GM21447 (cell line): ENCODE measurements around the gene GPRIN3.
"Not testable (repeated sequence)": the region's sequence is repeated elsewhere in the genome, so short reads cannot be mapped to it uniquely, and the experiment has no call there.

ENCODE experiments used
- ATAC-seq: cut with Tn5 transposase; IDR thresholded peaks from one replicate; pipeline ENCODE4 v1.9.1; 2021; ENCODE audit not compliant: unreplicated experiment

Gene GPRIN3

DNA sequence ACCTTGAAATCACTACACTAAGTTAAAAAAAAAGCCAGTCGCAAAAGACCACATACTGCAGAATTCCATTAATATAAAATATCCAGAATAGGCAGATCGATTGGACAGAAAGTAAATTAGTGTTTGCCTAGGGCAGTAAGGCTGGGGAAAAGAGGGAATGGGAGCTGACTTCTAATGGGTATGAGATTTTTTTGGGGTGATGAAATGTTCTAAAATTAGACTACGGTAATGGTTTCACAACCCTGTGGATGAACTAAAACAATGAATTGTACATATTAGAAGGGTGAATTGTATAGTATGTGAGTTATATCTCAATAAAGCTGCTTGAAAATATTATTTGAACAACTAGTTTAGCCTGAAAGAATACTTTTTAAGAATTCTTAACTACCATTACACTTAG, 6.7 kb upstream of the GPRIN3 start:
- ATAC-seq: no peak

DNA sequence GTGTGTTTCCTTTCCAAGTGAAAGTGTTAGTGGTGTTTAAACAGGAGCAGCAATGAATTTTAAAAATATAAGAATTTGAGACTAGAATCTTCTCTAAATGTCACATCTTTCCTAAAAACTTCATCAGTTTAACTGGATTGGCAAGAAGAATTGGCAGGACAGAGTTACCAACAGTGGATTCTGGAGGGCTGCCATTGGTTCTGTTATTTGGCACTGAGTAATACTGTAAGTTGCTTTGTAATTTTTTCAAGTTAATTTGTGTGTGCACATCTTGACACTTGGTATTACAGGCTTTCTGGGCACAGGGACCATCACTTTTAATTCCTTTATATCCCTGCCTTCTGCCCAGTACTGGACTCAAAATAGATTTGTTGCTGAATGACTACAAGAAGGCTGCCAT, 4.5 kb upstream of the GPRIN3 start:
- ATAC-seq: no peak

DNA sequence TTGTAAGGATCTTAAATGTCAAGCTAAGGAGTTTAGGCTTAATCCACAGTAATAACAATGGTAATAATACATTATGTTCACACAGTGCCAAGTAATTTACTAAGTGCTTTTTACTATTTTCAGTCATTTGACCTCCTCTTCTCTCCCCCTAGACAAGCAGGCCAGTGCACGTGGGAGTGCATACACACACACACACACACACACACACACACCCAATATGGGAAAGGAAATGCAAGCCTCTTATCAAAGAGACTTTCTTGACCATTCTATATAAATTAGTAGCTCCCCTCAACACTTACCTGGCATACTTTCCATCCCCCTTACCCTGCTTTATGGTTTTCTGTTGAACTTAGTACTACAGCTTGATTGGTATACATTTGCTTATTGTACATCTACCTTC, 3.8 kb upstream of the GPRIN3 start:
- ATAC-seq: no peak

DNA sequence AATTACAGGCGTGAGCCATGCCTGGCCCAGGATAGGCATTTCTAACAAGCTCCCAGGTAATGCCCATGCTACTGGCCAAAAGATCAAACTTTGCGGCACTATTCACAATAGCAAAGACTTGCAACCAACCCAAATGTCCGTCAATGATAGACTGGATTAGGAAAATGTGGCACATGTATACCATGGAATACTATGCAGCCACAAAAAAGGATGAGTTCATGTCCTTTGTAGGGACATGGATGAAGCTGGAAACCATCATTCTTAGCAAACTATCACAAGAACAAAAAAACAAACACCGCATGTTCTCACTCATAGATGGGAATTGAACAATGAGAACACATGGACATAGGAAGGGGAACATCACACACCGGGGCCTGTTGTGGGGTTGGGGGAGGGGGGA, 1.6 kb upstream of the GPRIN3 start:
- not testable (repeated sequence) for ATAC-seq

DNA sequence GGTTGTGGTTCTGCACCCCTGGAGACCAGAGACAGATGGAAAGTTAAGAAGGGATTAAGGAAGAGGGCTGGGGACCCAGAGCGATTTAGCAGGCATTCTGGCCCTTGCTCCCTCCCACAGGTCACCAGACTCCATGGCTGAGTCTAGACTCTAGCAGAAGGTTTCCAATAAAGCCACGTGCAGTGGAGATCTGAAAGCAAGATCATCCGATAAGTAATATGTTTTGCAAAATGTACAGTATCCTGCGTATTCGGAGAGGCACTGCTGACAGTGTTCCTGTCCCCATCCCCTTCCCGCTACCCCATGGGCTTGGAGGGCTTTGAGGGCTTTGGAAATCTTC, 531 bp upstream of the GPRIN3 start:
- ATAC-seq: no peak

DNA sequence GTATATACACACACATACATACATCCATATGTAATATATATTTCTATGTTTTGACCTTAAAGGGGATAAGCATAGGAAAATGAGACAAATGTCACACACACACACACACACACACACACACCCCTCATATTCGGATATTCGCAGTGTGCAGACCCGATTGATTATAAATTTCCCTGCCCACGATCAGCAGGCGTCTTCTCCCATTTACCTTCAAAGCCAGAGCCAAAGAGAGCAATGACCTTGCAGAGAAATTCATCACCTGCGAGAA, 488 bp downstream of the GPRIN3 start:
- no peak for ATAC-seq

DNA sequence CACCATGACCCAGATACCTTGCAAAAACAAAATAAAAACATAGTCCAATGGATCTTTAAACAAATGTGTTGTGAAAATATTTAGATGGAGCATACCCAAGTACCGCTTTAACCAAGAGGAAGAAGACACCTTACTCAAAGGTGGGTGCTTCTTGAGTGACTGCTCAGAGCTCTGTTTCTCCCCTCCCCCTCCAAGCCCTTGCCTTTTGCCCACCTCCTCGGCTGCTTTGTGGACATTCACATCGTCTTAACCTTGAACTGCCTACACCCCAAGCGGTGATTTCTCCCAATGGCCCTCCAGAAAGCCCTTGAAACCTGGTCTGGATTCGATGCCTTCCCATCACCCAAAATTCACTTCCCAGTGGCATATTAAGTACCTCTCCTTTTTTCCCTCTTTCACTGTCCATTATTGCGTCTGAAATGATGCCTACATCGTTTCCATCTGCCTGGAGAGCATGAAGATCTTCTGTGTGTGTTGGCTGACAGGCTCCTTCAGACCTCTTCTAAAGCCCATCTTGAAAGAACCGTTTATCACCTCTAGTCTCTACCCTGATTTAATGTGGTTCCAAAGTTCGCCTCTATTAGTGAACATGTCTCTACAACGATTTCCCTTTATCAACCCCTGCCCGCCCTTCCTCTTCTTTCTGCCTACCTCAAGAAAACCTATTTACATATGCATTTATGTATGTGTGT, 968 bp downstream of the GPRIN3 start:
- ATAC-seq: no peak

DNA sequence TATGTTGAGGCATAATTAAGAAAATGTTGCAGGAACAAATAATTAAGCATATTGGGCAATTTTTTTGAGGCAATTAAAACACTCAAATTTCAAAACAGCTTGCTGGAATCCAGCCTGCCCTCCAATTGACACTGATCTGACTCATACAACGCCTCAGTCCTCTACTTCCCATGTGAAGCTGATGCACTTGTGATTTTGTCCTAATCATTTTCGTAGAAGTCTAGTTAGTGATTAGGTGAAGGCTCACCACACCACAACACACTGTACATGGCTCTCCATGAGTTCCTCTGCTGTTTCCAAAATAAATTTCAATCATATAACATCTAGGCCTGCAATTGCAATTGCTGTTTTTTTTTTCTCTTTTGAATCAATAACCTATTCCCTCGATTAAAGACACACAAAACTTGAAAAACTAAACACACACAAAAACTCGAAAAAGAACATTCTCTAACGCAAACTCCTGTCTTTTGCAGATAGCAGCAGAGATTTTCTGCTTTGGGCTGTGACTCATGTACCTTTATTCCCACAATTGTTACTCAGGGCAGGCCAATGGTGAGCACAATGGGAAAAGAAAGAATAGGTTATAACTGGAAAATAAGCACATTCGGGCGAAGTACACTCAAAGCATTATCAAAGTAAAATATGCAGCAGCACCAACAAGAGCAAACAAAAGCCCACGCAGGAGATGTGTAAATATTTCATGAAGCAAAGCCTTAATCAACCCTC, 1.7 kb downstream of the GPRIN3 start:
- ATAC-seq: no peak

DNA sequence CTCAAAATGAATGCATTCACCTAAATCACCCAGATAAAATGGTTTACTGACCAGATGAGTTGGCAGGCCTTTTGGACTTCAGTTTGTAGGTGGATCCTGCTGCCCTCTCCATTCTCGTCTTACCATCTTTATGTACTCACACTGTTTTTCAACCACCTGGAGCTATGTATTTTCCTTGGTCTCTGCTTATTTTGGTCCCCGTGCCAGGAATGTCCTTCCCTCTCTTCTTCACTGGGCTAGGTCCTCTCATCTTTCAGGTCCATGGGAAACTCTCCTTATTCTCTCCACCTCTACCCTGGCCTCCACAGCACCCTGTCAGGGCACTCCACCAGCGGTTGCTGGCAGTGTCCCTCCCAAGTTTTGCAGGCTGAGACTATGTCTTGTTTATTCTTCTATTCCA, 2.6 kb downstream of the GPRIN3 start:
- no peak for ATAC-seq

DNA sequence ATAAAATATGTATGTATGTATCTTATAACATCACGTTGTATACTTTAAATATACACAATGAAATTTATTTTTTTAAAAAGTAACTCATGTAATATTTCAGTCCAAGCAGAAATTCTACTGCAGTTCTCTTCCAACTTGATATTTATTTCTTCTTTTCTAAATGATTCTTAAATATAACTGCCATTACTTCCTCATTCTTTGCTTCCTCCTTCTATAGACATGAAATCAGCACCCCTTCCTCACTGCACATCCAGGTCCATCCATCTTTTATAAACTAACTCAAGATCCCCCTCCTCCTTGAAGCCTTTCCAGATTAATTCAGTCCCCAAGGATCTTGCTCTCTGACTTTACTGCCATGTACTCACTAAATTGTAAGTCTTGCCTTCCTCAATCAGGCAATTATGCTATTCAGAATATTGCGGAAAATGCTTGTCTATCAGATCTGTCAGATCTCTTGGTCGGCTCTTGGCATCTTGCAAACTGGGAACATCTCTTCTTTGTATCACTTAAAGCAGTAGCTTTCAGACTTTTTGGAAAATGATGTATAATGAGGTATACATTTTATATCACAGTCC, 3.7 kb downstream of the GPRIN3 start:
- ATAC-seq: no peak

DNA sequence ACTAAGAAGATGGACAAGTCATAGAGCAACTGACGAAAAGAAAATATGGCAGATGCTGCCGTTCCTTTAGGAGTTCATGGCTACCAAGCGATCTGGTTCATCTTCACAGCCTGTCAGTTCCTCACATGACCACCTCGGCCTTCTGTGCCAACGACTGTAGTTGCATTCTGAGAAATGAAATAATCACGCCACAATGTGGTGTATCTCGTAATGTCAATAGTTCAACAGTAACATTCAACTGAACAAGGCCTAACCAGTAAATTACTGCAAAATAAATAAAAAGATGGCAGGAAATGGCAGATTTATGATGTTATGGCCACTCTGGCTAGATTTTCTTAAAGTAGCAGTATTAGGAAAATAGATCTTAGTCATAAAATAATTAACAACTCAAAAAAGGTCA, 4.4 kb downstream of the GPRIN3 start:
- ATAC-seq: no peak

DNA sequence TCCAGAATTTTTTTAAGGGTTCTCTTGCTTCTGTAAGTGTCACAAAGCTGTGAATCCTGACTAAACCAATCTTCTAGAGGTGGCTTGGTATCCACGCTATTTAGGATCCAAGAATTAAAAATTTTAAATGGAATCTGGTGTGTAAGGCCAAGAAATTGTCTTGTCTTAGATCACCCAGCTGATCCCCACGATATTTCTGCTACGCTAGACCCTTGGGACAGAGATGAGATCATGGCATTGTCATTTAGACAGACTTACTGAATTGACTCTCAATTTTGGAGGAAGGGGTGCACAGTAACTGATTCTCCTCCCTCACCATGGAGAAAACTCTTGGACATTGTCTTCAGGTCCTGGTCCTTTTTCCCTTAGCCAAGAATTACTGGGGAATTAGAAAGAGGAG, 5.7 kb downstream of the GPRIN3 start:
- ATAC-seq: no peak

DNA sequence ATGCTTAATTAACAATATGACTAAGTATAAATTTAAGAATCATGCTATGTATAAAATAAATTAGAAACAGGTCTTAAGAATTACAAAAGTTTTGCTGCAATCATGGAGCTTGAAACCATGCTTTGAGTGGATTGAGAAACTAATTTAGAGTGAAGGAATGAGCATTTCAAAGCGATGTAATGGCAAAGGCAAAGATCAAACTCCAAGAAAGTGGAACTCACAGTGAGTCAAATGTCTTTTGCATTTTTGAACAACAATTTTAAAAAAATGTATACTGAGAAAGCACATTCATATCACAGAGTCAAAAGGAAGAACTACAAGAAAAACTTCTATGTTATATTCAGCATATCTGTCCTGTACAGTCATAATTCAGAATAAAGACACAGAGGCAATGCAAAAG, 6.6 kb downstream of the GPRIN3 start:
- ATAC-seq: no peak

DNA sequence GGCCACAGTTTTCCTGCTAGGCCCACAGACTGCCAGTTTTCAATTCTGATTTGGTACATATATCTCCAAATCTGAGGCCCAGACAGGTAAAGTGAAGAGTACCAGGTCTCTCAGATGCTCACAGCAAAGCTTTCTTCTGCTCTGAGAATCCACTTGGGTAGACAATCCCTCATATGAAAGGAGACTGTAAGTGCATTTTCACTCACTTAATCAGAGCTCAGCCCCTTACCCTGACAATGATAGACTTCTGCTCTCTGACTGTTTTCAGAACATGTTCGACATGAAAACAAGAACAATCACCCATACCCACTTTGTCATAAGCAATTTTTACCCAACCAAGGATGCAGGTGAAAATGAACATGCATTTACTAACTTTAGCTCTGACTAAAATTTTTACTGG, 7.1 kb downstream of the GPRIN3 start:
- no peak for ATAC-seq

DNA sequence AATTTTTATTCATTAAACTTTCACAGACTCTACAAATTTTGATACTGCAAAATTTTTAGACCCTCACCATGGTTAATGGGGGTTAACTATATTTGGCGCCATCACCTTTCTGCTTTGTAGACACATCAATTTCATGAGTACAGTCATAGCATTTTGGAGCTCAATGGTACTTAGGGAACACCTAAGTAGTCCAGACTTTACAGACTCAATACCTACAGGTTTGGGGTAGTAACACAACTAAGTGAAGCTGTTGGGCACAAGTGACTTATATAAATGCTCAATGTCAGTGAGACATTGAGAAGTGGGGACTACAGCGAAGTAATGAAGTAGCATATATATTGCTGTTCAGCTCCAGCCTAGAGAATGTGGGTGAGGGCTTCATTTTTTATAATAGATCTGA, 7.5 kb downstream of the GPRIN3 start:
- ATAC-seq: no peak

DNA sequence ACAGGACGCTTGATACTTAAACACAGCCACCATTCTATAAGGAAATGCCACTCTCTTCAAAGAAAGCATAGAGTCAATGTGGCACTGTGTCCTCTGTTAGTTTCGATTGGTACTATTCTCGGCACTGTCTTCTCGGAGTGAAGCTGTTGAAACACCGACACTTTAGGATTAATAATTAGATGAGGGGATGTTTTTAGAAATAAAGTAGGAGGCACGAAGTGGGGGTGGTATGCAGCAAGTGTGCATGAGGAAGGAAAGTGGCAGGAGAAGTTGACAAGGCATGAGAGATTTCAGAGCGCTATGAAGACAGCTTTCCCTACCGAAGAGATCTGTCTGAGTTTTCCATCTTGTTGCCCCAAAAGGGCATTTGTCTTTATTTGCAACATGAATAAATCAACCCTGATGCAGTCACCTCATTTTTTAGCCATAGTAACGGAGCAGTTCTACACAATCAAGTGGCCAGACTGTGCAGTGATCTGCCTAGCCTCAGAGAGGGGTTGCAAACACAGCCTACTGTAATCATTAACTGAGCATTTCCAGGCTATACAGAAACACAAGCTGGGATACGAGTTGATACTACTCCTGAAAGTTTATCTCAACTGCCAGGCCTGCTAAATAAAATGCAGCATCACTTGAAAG, 8.3 kb downstream of the GPRIN3 start:
- peak; percentile 31 for ATAC-seq

DNA sequence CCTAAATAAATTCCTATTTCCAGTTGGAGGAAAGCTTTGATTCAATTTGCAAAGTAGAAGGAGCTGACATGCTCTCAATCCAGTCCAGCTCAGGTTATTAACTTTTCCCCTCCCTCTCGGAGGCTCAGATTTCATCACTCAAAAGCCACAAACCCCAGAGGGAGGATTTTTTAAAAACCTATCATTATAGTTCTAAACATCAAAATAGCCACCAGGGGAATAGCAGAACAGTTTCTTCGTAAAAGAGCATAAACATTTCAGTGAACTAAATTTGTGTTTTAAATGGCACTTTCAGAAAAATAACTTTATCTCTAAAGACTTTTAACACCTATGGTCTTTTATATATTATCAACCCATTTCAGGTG, 8.8 kb downstream of the GPRIN3 start:
- ATAC-seq: no peak

DNA sequence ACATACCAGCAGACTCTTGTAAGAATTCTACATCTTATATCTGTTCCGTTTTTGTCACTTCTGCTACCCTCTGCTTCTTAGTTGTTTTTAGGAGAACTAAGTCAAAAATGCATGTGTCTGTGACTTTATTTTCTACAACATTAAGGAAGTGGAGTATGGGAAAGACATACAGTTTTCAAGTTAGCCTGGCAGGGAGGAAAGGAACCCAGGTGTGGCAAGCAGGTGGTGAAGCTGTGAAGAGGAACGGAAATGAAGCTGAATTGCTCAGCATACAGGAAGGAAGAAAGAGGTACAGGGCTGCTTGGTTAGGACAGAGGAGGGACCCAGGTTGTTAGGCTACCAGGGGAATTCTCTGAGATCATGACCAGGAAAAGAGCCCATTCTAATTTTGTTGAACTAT, 9.4 kb downstream of the GPRIN3 start:
- peak; percentile 51 for ATAC-seq

DNA sequence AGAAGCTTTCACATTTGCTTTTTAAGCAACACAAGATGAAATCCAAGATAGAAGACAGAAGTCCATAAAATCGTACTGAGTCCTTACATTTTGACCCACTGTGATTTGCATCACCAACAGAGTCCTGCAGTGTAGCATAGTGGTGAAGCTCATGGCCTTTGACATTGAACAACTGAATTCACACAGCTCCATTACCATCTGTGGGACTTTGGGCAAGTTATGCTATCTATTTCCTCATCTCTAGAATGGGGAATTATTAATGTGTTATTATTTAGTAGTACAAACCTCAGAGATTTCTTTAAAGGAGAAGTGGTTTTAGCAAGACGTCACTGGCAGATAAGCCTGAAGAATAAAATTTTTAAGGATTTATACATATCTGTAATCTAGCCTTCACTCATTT, 10.7 kb downstream of the GPRIN3 start:
- ATAC-seq: no peak

DNA sequence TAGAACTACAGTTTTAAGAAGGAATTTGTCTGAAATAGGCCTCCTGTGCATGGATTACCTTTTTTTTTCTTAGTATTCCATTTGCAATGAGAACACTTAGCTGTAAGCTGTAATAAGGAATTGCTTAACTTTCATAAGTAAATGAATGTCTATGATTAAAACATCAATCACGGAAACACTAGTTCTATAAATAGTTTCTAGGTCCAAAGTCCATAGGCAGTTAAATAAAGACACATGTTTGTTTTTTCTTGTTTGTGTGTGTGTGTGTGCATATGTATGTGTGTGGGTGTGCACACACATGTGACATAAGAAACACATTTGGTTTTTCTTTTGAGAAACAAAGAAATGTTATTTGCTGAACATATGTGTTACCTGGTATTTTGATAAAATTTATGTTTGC, 11.2 kb downstream of the GPRIN3 start:
- ATAC-seq: no peak

DNA sequence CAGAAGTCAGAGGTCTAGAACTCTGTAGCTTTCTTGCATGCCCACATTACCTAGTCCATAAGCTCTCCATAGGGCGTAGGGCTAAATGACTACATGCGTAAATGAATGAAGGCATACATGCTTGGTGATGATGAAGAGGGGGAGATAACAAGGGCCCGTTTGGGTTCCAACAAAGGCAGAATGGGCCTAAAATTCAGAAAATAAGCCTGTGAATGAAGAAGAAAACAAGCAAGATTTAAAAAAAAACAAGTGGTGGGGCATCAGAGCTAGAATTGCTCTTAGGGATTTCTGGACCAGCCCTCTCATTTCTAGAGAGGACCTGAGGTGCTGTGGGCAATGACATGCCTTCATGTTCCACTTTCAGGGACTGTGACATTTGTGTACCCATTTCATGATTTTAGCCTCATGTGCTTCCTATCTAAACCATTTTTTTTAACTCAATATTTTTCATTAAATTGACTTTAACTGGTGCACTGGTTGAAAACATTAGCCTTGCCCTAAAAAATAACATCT, 12.1 kb downstream of the GPRIN3 start:
- no peak for ATAC-seq

DNA sequence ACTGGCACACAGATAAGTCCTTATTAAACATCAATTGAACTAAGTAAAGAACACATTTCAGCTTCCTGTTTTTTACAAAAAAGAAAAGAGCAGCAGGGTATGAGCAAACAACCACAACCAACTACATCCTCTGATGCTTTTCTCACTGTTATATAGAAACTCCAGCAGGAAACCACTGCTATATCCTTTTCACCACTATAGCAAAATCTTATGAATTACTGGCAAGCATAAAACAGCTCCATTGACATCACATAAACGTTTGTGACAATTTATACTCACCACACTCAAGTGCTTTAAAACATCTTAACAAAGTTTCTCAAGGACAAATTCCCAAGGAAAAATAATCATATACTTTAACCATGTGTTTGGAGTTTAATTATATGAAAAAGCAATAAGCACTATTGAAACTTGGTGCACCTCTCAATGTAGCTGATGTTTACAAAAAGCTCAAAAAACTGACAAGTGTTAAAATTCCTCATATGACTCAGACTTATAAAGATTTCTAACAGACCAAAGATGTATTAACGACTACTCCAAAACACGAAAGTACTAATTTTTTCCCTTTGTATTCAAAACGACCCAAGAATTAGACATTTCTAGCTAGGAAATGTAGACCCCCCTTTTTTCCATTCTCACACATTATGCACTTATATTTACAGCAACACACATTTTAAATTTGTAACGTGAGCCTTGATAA, 12.9 kb downstream of the GPRIN3 start:
- peak; percentile 83 for ATAC-seq
